Measurements from ENCODE around the gene KCNIP2.

DNA sequence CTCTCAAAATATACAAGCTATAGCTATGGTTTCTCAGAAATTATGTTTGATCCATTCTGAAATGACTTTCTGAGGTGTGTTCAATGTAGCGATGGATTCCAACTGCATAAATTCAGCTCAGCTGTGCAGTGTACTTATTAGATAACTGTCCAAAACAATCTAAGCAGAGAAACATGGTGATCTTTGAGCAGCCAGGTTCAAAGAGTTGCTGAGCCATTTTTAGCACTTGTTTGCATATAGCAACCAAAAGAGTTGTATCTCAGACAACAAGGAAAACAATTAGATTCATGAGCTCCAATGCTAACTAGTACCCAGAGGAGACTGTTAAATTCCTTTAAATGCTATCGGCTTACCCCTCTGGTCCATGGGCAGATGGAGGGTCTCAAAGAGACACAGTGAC lies 15.9 kb upstream of the KCNIP2 start:
- TF ChIP-seq YY1 (IDR thresholded peaks at IDR 0.05; ENCODE audit: extremely low read depth, insufficient replicate concordance, low read depth, low read length) (no peak), POLR2A (IDR thresholded peaks at IDR 0.05; ENCODE audit: borderline replicate concordance, extremely low read depth, insufficient read depth, insufficient read length) (no peak), POLR2AphosphoS5 (IDR thresholded peaks at IDR 0.05; ENCODE audit: low read depth, low read length) (no peak), EZH2phosphoT487 (IDR thresholded peaks at IDR 0.05; ENCODE audit: borderline replicate concordance) (no peak), SRF (IDR thresholded peaks at IDR 0.05; ENCODE audit: low read depth) (no peak)
- TF ChIP-seq, protein P1, sequence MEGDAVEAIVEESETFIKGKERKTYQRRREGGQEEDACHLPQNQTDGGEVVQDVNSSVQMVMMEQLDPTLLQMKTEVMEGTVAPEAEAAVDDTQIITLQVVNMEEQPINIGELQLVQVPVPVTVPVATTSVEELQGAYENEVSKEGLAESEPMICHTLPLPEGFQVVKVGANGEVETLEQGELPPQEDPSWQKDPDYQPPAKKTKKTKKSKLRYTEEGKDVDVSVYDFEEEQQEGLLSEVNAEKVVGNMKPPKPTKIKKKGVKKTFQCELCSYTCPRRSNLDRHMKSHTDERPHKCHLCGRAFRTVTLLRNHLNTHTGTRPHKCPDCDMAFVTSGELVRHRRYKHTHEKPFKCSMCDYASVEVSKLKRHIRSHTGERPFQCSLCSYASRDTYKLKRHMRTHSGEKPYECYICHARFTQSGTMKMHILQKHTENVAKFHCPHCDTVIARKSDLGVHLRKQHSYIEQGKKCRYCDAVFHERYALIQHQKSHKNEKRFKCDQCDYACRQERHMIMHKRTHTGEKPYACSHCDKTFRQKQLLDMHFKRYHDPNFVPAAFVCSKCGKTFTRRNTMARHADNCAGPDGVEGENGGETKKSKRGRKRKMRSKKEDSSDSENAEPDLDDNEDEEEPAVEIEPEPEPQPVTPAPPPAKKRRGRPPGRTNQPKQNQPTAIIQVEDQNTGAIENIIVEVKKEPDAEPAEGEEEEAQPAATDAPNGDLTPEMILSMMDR (IDR thresholded peaks at IDR 0.05 in 2 of 3, conservative IDR thresholded peaks at IDR 0.05 in 1 of 3; ENCODE audit: borderline replicate concordance in 1 of 3, insufficient read depth in 1 of 3, low read depth in 2 of 3, low read length in 2 of 3), result no peak

All from HCT116 (cell line).